ENCODE data around the gene XPNPEP2.

The XPNPEP2 gene

GRCh38 chrX:129738466-129739308 lies at the start of gene XPNPEP2:
TSS of gene XPNPEP2 (plus strand) at chrX:129738979. CDS start at chrX:129739214, 235 bp downstream.
- DNase-seq: no peak

- DNase-seq: no peak
Observed at GRCh38 chrX:129689796-129690195, 49.0 kb upstream of the XPNPEP2 start.

GRCh38 chrX:129690435-129690834 lies 48.3 kb upstream of the XPNPEP2 start:
- DNase-seq: no peak

- DNase-seq: no peak
Observed at GRCh38 chrX:129693354-129693753, 45.4 kb upstream of the XPNPEP2 start.

GRCh38 chrX:129694805-129695204 lies 44.0 kb upstream of the XPNPEP2 start:
- DNase-seq: no peak

- no peak for DNase-seq
Observed at GRCh38 chrX:129695535-129695934, 43.2 kb upstream of the XPNPEP2 start.

- no peak for DNase-seq
Observed at GRCh38 chrX:129695937-129696336, 42.8 kb upstream of the XPNPEP2 start.

- no peak for DNase-seq
Observed at GRCh38 chrX:129696463-129697155, 42.2 kb upstream of the XPNPEP2 start.

GRCh38 chrX:129697204-129697829 lies 41.5 kb upstream of the XPNPEP2 start:
- no peak for DNase-seq

- DNase-seq: no peak
Observed at GRCh38 chrX:129698150-129698549, 40.6 kb upstream of the XPNPEP2 start.

- no peak for DNase-seq
Observed at GRCh38 chrX:129700536-129700935, 38.2 kb upstream of the XPNPEP2 start.

GRCh38 chrX:129701624-129702069 lies 37.1 kb upstream of the XPNPEP2 start:
- no peak for DNase-seq

- no peak for DNase-seq
Observed at GRCh38 chrX:129704491-129704890, 34.3 kb upstream of the XPNPEP2 start.

- no peak for DNase-seq
Observed at GRCh38 chrX:129705377-129705925, 33.3 kb upstream of the XPNPEP2 start.

GRCh38 chrX:129705988-129706387 lies 32.8 kb upstream of the XPNPEP2 start:
- no peak for DNase-seq

- DNase-seq: no peak
Observed at GRCh38 chrX:129706400-129707072, 32.2 kb upstream of the XPNPEP2 start.

- DNase-seq: no peak
Observed at GRCh38 chrX:129714581-129714980, 24.2 kb upstream of the XPNPEP2 start.

GRCh38 chrX:129716507-129716906 lies 22.3 kb upstream of the XPNPEP2 start:
- no peak for DNase-seq

GRCh38 chrX:129717892-129718291 lies 20.9 kb upstream of the XPNPEP2 start:
- no peak for DNase-seq

- no peak for DNase-seq
Observed at GRCh38 chrX:129718676-129719075, 20.1 kb upstream of the XPNPEP2 start.

GRCh38 chrX:129719268-129719667 lies 19.5 kb upstream of the XPNPEP2 start:
- no peak for DNase-seq

- DNase-seq: no peak
Observed at GRCh38 chrX:129719931-129720530, 18.7 kb upstream of the XPNPEP2 start.

Data from NCI-H2227 treated with DMSO at 0.1 percent for 48 hours (cell line).